Kidney (tissue), 14 donors: ENCODE measurements around the gene CTF1. TPM values are rescaled to one million over a fixed set of nuclear protein-coding genes. Genes with fewer than 3 reads are reported as not detected.

Source experiments
- DNase-seq, 5 donors: peaks; one replicate each; pipeline ENCODE4 v3.0.0-alpha.2; 2013 to 2020
- FAIRE-seq: peaks from 2 replicates; lab custom pipeline; 2012; peaks lifted over from hg19 to GRCh38; lab: Jason Lieb, UNC
- H3K27ac ChIP-seq, 2 donors: one replicate each; pipeline ENCODE4 v1.7.0; 2013; ENCODE audit warnings: low read depth in 2 of 2, low read length in 2 of 2, inconsistent platforms in 1 of 2
- H3K27me3 ChIP-seq: one replicate; pipeline ENCODE4 v1.7.1; 2013; ENCODE audit warnings: low read length, inconsistent platforms; ENCODE audit not compliant: control insufficient read depth, insufficient read depth
- H3K36me3 ChIP-seq, 3 donors: one replicate each; pipeline versions ENCODE4 v1.7.0 to v1.7.1; 2013; ENCODE audit warnings: low read length in 3 of 3, control low read depth in 1 of 3, inconsistent platforms in 1 of 3; ENCODE audit not compliant: insufficient read depth in 3 of 3, control insufficient read depth in 2 of 3
- H3K4me1 ChIP-seq, 3 donors: one replicate each; pipeline versions ENCODE4 v1.7.0 to v1.7.1; 2013; ENCODE audit warnings: low read length in 3 of 3, inconsistent platforms in 1 of 3, low read depth in 1 of 3; ENCODE audit not compliant: control insufficient read depth in 2 of 3, insufficient read depth in 2 of 3
- H3K4me3 ChIP-seq, 3 donors: one replicate each; pipeline versions ENCODE4 v1.7.0 to v1.8.1; 2013; ENCODE audit warnings: low read length in 3 of 3, control low read depth in 1 of 3, inconsistent platforms in 1 of 3
- H3K9ac ChIP-seq, 3 donors: one replicate each; pipeline versions ENCODE4 v1.7.0 to v1.7.1; 2013; ENCODE audit warnings: low read length in 3 of 3, control low read depth in 1 of 3, inconsistent platforms in 1 of 3
- H3K9me3 ChIP-seq, 3 donors: one replicate each; pipeline versions ENCODE4 v1.7.0 to v1.7.1; 2013; ENCODE audit warnings: low read length in 3 of 3, control low read depth in 1 of 3, inconsistent platforms in 1 of 3; ENCODE audit not compliant: control insufficient read depth in 2 of 3, insufficient read depth in 1 of 3
- intact Hi-C: fragments of 100-400 bp; cut with DNase I; formaldehyde crosslinking; loops from one replicate; pipeline ENCODE4 v1.11.1; 2022
- polyA plus RNA-seq: library from polyadenylated mRNA; stranded (reverse); fragments of 350-450 nt; fragmentation: Illumina TruSeq; extraction: RNeasy Lipid Tissue Mini Kit (QIAGEN cat#74804); gene quantifications from one replicate; pipeline ENCODE4 v1.2.3, GENCODE V29; 2014; ENCODE audit warnings: low read depth, low replicate concordance; ENCODE audit not compliant: insufficient read depth
- total RNA-seq: library from RNA; stranded (reverse); fragmentation: NEBNext Ultra II Directional; extraction: Animal tissue kit (Norgen Biotek cat#: 25700); gene quantifications from one replicate; pipeline ENCODE4 v1.2.1, GENCODE V29; 2021
- TF ChIP-seq, protein P1 (sequence below): IDR thresholded peaks from 3 replicates; pipeline ENCODE4 v1.5.1; 2012; ENCODE audit warnings: mild to moderate bottlenecking, moderate library complexity, borderline replicate concordance; ENCODE audit not compliant: insufficient read depth; ENCODE audit errors: extremely low read depth
- donor health status: control.
- donor health status: control.
- donor health status: control.
- donor health status: control.
- donor health status: control.
- donor health status: DM: yes; HTN: yes; CAD: no.
- donor health status: Normal renal cell carcinoma (clear cell type).

Gene CTF1
- total and polyA plus RNA-seq, 2 donors from 2014 or later: 7.3 to 13.0 TPM

DNA sequence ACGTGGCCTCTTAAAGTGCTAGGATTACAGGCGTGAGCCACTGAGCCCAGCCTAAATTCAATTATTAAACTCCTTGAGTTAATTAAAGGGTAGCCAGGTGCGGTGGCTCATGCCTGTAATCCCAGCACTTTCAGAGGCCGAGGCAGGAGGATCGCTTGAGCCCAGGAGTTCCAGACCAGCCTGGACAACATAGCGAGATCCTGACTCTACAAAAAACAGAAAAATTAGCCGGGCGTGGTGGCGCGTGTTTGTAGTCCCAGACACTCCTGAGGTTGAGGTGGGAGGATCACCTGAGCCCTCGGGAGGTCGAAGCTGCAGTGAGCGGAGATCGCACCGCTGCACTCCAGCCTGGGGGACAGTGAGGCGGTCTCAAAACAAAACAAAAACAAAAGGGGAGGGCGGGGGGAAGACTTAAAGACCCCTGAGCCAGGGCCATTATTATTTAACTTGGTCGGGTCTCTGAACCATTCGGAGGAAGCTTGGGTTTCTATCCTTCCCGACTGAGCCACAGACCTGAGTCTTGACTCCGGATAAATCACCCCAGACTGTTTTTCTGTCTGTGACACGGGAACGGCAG, 22.1 kb upstream of the CTF1 start:
- intact Hi-C loops: no loop called here
- Histone ChIP-seq H3K4me1 (peaks cover 4 to 14% (median 12%) of the 10 kb centered on the region in 3 donors), H3K4me3 (peak overlapping the region; percentile 88 to 95 (median 89)), H3K36me3 (no peaks in the 10 kb centered on the region), H3K9me3 (no peaks in the 10 kb centered on the region), H3K9ac (peak overlapping the region; percentile 14 to 91 (median 53)), H3K27me3 (no peaks in the 10 kb centered on the region), H3K27ac (peak overlapping the region in 1 of 2 donors; percentile 95)
- TF ChIP-seq, protein P1, sequence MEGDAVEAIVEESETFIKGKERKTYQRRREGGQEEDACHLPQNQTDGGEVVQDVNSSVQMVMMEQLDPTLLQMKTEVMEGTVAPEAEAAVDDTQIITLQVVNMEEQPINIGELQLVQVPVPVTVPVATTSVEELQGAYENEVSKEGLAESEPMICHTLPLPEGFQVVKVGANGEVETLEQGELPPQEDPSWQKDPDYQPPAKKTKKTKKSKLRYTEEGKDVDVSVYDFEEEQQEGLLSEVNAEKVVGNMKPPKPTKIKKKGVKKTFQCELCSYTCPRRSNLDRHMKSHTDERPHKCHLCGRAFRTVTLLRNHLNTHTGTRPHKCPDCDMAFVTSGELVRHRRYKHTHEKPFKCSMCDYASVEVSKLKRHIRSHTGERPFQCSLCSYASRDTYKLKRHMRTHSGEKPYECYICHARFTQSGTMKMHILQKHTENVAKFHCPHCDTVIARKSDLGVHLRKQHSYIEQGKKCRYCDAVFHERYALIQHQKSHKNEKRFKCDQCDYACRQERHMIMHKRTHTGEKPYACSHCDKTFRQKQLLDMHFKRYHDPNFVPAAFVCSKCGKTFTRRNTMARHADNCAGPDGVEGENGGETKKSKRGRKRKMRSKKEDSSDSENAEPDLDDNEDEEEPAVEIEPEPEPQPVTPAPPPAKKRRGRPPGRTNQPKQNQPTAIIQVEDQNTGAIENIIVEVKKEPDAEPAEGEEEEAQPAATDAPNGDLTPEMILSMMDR: no peak
- FAIRE-seq (no peak), DNase-seq (peak in 1 of 5 donors; percentile 59)

DNA sequence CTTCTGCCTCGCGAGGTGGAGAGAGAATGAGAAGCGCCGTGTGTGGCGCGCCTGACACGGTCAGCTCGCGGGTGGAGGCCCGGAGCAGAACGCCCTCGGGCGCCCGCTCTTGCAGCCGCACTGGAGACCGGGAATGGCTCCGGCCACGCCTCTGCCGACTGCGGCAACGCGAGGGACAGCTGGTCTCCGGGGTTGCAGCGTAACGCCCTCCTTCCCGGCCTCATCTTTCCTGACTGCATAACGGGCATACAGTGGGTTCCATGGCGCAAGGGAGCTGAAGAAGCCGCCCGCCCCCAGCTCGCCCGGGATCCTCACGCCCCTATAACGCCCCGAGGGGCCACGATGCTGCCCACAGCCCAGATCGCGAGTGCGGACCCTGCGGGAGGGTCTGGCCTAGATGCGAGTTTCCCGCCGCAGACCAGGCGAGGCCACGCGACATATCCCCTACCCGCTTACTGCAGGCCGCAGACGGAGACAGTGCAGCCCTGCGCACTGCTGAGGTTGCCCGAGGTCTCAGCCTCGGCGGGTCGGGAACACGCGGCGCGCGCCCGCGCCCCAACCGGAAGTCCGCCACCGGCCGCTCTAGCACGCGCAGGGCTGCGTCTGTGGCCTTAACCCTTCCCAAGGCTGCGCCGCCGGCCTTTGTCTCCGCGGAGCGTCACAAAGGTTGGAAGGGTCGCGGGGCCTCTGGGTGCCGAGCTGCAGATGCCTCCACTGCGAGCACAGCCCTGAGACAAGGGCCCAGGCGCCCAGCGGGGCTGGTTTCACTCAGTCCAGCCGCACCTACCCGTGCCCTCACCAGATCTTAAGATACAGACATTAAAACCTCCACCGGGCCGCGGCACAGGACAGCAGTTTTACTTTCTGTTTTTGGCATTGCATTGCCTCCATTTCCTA, 21.3 kb upstream of the CTF1 start:
- peak overlapping the region; percentile 88 to 95 (median 89) for H3K4me3 ChIP-seq
- TF ChIP-seq, protein P1: no peak
- H3K9ac ChIP-seq: peak overlapping the region; percentile 41 to 94 (median 80)
- H3K9me3 ChIP-seq: no peaks in the 10 kb centered on the region
- no peaks in the 10 kb centered on the region for H3K27me3 ChIP-seq
- H3K27ac ChIP-seq: peak overlapping the region; percentile 82 to 95
- DNase-seq (peak; percentile 93 to 97 (median 96)), FAIRE-seq (no peak)
- intact Hi-C loops: no loop called here
- H3K4me1 ChIP-seq: peaks cover 4 to 14% (median 12%) of the 10 kb centered on the region in 3 donors
- no peaks in the 10 kb centered on the region for H3K36me3 ChIP-seq

DNA sequence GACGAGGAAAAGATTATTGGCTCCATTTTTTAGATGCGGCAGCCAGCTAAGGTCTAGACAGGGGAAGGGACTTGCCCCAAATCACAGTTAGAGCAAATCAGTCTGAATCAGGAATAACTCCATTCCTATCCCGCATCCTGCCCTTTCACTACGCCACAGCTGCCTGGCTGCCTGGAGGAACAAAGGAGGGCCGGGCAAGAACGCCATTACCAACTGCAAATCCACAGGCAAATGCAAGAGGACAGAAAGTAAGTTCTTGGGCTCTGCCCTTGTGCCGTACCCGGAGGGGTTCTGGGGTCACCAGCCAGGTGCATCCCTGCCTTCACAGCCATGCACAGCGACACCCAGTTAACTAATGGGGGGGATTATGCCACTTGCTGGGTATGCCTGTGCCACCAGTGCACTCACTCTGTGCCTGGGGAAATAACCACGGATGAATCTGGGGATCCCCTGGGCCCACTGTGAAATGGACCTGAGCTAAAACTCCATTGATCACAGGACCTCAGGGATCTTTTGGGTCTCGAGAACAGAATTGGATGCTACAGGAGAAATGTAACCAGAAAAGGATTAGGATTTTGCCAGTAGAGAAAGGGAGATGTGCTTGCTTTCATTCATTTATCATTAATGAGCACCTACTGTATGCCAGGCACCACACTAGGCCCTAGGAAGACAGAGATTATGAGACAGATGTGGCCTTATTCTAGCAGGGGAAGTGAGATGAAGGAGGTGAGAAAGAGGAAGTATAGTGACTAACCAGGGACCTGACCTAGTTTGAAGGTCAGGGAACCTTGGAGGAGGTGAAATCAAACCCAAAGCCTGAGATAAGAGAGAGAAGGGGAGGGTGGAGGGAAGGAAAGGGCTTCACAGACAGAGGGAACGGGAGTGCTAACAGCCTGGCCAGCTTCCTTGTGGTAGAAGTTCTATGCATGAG, 20.3 kb upstream of the CTF1 start:
- H3K27ac ChIP-seq: peak overlapping the region; percentile 82 to 95
- DNase-seq (peak in 3 of 5 donors; percentile 38 to 65 (median 49)), FAIRE-seq (no peak)
- no peaks in the 10 kb centered on the region for H3K27me3 ChIP-seq
- peak overlapping the region; percentile 88 to 95 (median 89) for H3K4me3 ChIP-seq
- intact Hi-C loops: no loop called here
- TF ChIP-seq, protein P1: no peak
- H3K9ac ChIP-seq: peak overlapping the region; percentile 50 to 94 (median 80)
- H3K36me3 ChIP-seq: no peaks in the 10 kb centered on the region
- H3K9me3 ChIP-seq: no peaks in the 10 kb centered on the region
- H3K4me1 ChIP-seq: peaks cover 4 to 14% (median 12%) of the 10 kb centered on the region in 3 donors
